Measurements from ENCODE around the gene SPG7. TPM values are rescaled to one million over a fixed set of nuclear protein-coding genes. Genes with fewer than 3 reads are reported as not detected.
A peak's percentile ranks its signal among the peaks of the same experiment; 100 is the strongest.

The SPG7 gene
- total RNA-seq, 1 experiment from 2014 or later: 141 TPM

DNA sequence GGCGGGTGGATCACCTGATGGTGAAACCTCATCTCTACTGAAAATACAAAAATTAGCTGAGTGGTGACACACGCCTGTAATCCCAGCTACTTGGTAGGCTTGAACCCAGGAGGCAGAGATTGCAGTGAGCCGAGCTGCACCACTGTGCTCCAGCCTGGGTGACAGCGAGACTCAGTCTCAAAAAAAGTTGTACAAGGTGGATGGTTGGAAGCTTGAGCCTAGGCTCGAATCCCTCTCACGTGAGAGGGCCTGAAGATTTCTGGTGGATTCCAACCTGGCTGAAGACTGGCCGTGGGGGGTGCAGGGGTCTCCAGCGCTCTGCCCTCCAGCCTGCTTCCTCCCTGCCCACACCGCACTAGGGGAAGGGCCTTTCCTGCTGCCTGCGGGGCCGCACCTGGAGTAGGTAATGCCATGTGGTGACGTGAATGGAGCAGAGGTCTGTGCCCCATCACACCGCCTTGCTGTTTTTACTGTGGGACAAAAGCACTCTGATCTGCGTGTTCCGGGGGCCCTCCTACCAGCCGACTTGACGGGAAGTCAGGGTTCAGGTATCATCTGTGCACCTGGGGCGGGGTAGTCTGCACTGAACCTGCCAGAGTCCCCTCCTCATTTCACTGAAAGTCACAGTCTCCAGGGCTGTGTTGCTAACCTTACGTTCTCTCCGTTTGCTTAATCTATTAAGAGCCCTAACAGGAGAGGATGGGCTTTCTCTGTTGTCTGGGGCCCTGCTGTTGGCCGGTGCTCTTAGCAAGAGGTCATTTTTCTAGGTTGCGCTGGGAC lies 56.5 kb downstream of the SPG7 start:
- H3K4me1 Mint-ChIP-seq: peaks cover 50% of the 10 kb centered on the region
- peak; percentile 58 for DNase-seq (ENCODE audit: low spot score)
- peak overlapping the region; percentile 99 for H3K4me3 Mint-ChIP-seq
- CTCF ChIA-PET: interaction anchor here (1.3 to 2.0 kb wide), 8 partner anchors 9 to 394 kb away, joined by 5 to 19 read pairs (median 10); partner anchors contain the start of genes CDH15, CPNE7 and DPEP1
- no peaks in the 10 kb centered on the region for H3K9me3 Mint-ChIP-seq
- peak overlapping the region; percentile 96 for H3K27ac Mint-ChIP-seq
- ATAC-seq: peak; percentile 33
- no peaks in the 10 kb centered on the region; the same call in 1 of the 2 replicates for H3K27me3 Mint-ChIP-seq (ENCODE audit: low read depth)
- POLR2A ChIA-PET: interaction anchor here (0.7 to 2.0 kb wide), 3 partner anchors 9 to 135 kb away, joined by 3 to 7 read pairs (median 5); no protein-coding TSS in a partner anchor
- H3K36me3 Mint-ChIP-seq: peaks cover 33% of the 10 kb centered on the region
- TF ChIP-seq ZNF219 (CRISPR knock-in tag; IDR thresholded peaks at IDR 0.05; ENCODE audit: borderline replicate concordance) (0 out of 2 replicates have a peak, but pooled peaks have one; percentile 62), CREB1 (CRISPR knock-in tag; IDR thresholded peaks at IDR 0.05) (0 out of 2 replicates have a peak, but pooled peaks have one; percentile 42), RORB (CRISPR knock-in tag; IDR thresholded peaks at IDR 0.05) (no peak), CREM (CRISPR knock-in tag; IDR thresholded peaks at IDR 0.05) (0 out of 2 replicates have a peak, but pooled peaks have one; percentile 1), NFE2L1 (CRISPR knock-in tag; IDR thresholded peaks at IDR 0.05) (no peak), ZNF138 (CRISPR knock-in tag; conservative IDR thresholded peaks at IDR 0.05) (peak; percentile 69; the same call in 1 of the 2 replicates), SOX15 (CRISPR knock-in tag; IDR thresholded peaks at IDR 0.05) (no peak), GABPB1 (CRISPR knock-in tag; IDR thresholded peaks at IDR 0.05) (peak; percentile 59), NR2C2 (CRISPR knock-in tag; IDR thresholded peaks at IDR 0.05) (no peak; the same call in 1 of the 2 replicates), JUN (CRISPR knock-in tag; IDR thresholded peaks at IDR 0.05) (peak; percentile 59; the same call in 1 of the 2 replicates), EMX1 (CRISPR knock-in tag; IDR thresholded peaks at IDR 0.05) (peak; percentile 86), TEAD1 (CRISPR knock-in tag; IDR thresholded peaks at IDR 0.05) (no peak), OVOL2 (CRISPR knock-in tag; IDR thresholded peaks at IDR 0.05; ENCODE audit: borderline replicate concordance) (no peak), HMGA2 (CRISPR knock-in tag; IDR thresholded peaks at IDR 0.05) (no peak), ZNF423 (CRISPR knock-in tag; IDR thresholded peaks at IDR 0.05) (no peak), ETV6 (CRISPR knock-in tag; IDR thresholded peaks at IDR 0.05) (no peak), ZNF671 (CRISPR knock-in tag; IDR thresholded peaks at IDR 0.05) (peak; percentile 80), NFYB (CRISPR knock-in tag; conservative IDR thresholded peaks at IDR 0.05; ENCODE audit: low read depth) (no peak)
- TF ChIP-seq, protein P1, sequence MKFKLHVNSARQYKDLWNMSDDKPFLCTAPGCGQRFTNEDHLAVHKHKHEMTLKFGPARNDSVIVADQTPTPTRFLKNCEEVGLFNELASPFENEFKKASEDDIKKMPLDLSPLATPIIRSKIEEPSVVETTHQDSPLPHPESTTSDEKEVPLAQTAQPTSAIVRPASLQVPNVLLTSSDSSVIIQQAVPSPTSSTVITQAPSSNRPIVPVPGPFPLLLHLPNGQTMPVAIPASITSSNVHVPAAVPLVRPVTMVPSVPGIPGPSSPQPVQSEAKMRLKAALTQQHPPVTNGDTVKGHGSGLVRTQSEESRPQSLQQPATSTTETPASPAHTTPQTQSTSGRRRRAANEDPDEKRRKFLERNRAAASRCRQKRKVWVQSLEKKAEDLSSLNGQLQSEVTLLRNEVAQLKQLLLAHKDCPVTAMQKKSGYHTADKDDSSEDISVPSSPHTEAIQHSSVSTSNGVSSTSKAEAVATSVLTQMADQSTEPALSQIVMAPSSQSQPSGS (CRISPR knock-in tag; IDR thresholded peaks at IDR 0.05; ENCODE audit: borderline replicate concordance, low read depth): no peak
- TF ChIP-seq, protein P2, sequence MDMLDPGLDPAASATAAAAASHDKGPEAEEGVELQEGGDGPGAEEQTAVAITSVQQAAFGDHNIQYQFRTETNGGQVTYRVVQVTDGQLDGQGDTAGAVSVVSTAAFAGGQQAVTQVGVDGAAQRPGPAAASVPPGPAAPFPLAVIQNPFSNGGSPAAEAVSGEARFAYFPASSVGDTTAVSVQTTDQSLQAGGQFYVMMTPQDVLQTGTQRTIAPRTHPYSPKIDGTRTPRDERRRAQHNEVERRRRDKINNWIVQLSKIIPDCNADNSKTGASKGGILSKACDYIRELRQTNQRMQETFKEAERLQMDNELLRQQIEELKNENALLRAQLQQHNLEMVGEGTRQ (CRISPR knock-in tag; IDR thresholded peaks at IDR 0.05): no peak
- TF ChIP-seq, protein P3, sequence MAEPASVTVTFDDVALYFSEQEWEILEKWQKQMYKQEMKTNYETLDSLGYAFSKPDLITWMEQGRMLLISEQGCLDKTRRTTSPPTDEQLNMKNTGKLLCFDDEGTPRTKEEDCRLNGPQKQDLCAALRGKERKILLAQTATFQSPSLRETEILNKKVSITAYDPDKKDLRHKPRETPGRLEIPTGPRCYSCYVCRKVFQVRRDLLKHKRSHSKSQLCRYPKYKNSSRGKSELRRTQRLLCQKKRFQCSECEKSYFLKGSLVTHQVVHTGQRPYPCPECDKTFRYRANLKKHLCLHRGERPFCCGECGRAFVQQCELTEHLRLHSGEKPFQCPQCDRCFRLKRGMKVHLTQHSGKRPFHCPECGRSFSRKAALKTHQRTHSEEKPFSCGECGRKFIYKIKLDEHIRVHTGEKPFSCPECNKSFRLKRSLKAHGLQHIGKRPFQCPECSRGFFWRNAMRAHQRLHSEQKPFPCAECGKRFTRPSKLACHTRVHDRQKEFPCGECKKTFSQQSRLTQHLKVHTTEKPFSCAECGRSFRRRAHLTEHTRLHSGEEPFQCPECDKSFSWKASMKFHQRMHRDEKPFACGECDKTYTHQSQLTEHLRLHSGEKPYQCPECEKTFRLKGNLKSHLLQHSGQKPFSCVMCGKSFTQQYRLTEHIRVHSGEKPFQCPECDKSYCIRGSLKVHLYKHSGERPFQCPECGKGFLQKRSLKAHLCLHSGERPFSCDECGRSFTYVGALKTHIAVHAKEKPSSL (CRISPR knock-in tag; conservative IDR thresholded peaks at IDR 0.05): no peak; the same call in none of the 2 replicates
- TF ChIP-seq, protein P4, sequence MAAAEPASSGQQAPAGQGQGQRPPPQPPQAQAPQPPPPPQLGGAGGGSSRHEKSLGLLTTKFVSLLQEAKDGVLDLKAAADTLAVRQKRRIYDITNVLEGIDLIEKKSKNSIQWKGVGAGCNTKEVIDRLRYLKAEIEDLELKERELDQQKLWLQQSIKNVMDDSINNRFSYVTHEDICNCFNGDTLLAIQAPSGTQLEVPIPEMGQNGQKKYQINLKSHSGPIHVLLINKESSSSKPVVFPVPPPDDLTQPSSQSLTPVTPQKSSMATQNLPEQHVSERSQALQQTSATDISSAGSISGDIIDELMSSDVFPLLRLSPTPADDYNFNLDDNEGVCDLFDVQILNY (CRISPR knock-in tag; IDR thresholded peaks at IDR 0.05): peak; percentile 52; the same call in 1 of the 2 replicates
- TF ChIP-seq, protein P5, sequence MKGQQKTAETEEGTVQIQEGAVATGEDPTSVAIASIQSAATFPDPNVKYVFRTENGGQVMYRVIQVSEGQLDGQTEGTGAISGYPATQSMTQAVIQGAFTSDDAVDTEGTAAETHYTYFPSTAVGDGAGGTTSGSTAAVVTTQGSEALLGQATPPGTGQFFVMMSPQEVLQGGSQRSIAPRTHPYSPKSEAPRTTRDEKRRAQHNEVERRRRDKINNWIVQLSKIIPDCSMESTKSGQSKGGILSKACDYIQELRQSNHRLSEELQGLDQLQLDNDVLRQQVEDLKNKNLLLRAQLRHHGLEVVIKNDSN (CRISPR knock-in tag; IDR thresholded peaks at IDR 0.05): peak; percentile 55; the same call in 1 of the 2 replicates
- TF ChIP-seq, protein P6, sequence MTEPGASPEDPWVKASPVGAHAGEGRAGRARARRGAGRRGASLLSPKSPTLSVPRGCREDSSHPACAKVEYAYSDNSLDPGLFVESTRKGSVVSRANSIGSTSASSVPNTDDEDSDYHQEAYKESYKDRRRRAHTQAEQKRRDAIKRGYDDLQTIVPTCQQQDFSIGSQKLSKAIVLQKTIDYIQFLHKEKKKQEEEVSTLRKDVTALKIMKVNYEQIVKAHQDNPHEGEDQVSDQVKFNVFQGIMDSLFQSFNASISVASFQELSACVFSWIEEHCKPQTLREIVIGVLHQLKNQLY (CRISPR knock-in tag; IDR thresholded peaks at IDR 0.05): no peak; the same call in 1 of the 2 replicates
- TF ChIP-seq, protein P7, sequence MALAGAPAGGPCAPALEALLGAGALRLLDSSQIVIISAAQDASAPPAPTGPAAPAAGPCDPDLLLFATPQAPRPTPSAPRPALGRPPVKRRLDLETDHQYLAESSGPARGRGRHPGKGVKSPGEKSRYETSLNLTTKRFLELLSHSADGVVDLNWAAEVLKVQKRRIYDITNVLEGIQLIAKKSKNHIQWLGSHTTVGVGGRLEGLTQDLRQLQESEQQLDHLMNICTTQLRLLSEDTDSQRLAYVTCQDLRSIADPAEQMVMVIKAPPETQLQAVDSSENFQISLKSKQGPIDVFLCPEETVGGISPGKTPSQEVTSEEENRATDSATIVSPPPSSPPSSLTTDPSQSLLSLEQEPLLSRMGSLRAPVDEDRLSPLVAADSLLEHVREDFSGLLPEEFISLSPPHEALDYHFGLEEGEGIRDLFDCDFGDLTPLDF (CRISPR knock-in tag; IDR thresholded peaks at IDR 0.05): no peak
- TF ChIP-seq, protein P8, sequence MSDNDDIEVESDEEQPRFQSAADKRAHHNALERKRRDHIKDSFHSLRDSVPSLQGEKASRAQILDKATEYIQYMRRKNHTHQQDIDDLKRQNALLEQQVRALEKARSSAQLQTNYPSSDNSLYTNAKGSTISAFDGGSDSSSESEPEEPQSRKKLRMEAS (CRISPR knock-in tag; IDR thresholded peaks at IDR 0.05): peak; percentile 43; the same call in 1 of the 2 replicates
- TF ChIP-seq, protein P9, sequence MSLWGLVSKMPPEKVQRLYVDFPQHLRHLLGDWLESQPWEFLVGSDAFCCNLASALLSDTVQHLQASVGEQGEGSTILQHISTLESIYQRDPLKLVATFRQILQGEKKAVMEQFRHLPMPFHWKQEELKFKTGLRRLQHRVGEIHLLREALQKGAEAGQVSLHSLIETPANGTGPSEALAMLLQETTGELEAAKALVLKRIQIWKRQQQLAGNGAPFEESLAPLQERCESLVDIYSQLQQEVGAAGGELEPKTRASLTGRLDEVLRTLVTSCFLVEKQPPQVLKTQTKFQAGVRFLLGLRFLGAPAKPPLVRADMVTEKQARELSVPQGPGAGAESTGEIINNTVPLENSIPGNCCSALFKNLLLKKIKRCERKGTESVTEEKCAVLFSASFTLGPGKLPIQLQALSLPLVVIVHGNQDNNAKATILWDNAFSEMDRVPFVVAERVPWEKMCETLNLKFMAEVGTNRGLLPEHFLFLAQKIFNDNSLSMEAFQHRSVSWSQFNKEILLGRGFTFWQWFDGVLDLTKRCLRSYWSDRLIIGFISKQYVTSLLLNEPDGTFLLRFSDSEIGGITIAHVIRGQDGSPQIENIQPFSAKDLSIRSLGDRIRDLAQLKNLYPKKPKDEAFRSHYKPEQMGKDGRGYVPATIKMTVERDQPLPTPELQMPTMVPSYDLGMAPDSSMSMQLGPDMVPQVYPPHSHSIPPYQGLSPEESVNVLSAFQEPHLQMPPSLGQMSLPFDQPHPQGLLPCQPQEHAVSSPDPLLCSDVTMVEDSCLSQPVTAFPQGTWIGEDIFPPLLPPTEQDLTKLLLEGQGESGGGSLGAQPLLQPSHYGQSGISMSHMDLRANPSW (CRISPR knock-in tag; conservative IDR thresholded peaks at IDR 0.05; ENCODE audit: low read depth): no peak

Measured in WTC11 (cell line).